Activated effector memory CD4-positive, alpha-beta T cell treated with Interleukin-2 at 50 U/mL for 16 hours (primary cell): ENCODE data around the gene PTGIS.

ENCODE experiments used
- DNase-seq: peaks from one replicate; pipeline ENCODE4 v3.0.0-alpha.2; 2020

Gene PTGIS

DNA sequence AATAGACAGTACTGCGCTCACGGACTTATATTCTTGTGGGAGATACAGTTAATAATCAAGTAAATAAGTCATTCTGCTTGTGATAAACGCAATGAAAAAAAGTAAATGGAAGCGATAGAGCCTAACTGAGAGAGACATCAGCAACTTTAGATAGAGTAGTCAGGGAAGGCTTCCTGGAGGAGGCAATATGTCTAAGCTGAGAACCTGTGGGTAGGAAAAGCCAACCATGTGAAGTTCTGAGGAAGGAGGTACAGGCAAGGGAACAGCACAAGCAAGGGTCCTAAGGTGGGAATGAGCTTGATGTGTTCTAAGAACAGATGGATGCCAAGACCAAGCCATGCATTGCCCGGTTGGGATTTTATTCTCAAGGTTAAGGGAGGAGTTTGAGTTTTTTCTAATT lies 78.2 kb downstream of the PTGIS start:
- DNase-seq: no peak

DNA sequence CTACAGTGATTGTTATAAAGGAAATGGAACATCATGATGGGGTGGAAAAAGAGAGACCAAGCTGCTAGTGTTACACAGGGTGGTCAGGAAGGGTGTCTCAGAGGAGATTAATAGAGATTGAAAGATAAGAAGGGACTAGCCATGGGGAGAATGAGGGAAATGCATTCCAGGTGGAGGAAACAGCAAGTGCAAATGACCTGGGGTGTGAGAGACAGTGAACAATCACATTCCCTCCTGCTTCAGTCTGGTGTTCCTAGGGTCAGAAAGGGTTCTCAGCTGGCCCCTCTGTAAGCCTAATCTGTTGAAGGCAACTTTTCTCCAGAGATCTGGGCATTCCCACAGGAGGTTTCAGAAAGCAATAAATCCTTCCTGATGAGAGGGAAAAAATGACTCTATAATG lies 81.9 kb downstream of the PTGIS start:
- no peak for DNase-seq

DNA sequence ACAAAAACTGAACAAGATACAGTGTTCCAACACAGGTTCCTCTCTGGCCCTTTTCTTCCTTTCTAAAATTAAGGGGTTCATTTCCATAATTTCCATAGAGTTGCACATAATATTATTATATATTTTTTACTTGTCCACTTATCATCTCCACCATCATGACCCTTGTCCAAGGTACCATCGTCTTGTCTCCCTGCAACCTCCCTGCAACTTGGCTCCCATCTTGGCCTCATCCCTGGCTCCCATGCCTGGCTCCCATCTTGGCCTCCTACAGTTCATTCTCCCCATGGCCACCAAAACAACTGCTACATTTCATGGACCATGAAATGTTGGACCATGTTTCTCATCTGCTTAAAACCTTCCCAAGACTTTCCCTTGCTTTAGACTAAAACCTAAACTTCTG lies 82.4 kb downstream of the PTGIS start:
- no peak for DNase-seq

DNA sequence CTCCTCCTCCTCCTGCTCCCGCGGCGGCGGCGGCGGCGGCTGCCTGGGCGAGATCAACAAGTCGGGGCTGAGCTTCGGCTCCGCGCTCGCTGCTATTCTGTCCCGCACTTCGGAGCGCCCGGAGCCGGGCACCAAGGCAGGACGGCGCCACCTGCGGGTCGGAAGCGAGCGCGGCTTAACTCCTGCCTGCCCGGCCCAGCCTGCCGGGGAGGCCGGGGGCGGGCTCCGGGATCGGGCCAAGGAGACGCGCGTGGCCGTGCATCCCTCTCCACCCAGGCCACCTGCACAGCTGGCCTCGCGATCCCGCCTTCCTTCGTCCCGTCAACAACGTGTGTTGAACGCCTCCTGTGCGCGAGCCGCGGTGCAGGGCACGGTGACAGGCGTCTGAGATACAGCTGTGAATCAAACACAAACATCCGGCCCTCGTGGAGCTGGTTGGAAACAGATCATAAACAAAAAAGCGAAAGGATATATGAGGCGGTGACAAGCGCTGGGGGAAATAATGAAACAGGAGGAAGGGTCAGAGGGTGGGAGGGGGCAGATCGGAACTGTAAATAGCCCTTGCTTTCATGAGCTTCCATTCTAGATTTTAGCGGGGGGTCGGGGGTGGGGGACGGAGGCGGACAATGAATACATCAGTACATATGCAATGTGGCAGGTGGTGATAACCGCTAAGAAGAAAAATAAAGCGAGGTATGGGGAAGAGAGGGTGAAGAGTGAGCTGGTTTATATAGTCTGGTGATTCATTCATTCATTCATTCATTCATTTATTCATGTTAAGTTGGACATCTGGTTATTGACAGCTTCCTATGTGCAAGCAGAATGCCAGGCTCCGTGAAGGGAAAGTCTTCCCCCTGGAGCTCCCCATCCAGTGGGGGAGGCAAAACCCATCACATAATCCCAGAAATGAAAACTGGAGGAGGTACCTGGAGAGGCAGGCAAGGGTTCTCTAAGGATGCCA lies 83.5 kb downstream of the PTGIS start:
- DNase-seq: peak; percentile 42

DNA sequence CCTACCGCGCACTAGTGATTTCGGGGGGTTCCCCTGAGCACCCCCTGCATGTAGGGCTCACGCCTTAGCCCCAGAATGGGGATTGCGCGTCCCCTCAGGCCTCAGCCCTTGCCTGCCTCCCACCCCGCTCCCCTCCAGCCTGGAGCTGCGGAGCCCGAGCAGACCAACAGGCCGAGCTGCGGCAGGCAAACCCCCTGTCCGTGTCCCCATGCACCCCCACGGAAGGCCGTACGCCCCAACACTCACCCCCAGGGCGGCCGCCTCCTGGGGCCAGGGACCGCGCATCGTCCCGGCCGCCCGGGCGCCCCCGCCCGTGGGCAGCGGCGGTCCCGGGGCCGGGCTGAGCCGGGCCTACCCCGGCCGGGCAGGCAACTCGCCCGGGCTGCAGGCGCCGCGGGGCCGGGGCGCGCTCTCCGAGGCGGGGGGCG lies 84.2 kb downstream of the PTGIS start:
- no peak for DNase-seq

DNA sequence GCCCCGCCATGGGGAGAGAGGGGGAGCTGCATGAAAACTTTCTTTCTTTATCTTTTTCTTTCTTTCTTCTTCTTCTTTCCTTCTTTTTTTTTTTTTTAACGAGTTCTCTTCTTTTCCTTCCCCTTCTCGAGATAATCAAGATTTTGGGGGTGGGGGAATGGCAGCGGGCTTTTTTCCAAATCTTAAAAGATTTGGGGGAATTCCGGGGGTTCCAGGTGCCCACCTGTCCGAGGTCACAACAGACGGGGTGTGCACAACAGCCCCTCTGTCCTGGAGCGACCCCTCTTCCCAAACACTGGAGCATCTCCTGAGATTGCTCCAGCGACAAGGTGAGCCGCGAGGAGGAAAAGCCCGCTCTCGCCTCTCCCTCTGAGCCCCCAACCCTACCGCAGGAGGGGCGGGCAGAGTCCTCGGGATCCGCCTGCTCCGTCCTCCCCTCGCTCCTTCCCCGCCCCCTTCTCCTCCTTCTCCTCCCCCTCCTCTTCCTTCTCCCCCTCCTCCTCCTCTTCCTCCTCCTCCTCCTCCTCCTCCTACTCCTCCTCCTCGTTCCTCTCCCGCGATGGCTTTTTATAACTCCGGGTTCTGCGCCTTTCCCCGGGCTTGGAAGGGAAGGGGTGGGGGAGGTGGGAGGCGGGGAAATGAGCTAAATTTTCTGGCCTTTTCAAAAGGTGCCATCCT lies 84.8 kb downstream of the PTGIS start:
- no peak for DNase-seq

DNA sequence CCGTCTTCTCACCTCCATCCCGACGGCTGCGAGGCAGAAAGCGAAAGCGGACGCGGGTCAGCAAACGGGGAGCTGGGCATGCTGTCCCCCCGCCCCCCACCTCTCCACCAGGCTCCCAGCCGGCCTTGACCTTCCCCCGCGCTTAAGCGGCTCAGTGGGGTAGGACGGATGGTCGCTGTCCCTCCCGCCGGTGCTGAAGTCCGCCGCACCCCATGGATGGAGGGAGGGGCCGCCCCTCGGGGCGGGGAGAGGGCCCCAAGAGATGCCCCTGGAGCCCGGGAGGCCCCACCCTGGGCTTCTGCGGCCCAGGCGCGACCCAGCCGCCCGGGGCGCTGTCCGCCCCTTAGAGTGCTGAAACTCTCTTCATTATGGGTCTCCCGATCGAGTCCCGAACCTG lies 85.3 kb downstream of the PTGIS start, which contains the start of gene KCNB1:
TSS of gene KCNB1 (minus strand) at position 48 of the 397 bp plus-strand sequence. CDS start 188 bp downstream, outside the sequence.
- DNase-seq: peak; percentile 14

DNA sequence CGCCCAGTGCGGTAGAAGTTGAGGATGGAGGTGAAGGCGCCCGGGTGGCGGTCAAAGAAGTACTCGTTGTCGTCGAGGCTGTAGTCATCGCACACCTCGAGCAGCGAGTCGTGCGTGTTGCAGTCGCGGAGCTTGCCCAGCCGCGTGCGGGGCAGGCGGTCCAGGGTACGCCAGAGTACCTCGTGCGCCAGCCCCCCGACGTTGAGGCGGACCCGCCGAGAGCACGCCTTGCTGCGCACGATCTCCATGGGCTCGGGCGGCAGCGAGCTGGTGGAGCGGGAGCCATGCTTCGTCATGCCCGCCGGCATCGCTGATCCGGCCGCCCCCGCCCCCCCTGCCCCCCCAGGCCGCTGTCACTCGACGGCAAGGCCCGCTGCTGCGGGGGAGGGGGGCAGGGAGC lies 85.8 kb downstream of the PTGIS start:
- no peak for DNase-seq

DNA sequence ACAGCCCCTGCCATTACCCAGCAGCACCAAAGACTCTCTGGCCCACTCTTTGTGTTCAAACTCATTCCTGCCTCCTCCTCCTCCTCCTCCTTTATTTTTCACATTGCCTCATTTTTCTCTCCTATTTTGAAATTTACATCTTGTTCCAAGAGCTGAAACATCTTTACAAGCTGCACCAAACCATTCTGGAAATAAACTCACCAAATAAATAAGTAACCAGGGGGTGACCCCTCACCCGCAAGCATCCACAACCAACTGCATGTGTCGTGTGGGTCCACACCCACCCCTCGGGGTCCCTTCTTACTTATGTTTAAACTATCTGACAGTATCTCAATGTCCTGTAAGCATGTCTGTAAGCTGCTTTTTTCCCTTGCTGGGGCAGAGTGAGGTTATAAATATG lies 86.8 kb downstream of the PTGIS start:
- DNase-seq: no peak

DNA sequence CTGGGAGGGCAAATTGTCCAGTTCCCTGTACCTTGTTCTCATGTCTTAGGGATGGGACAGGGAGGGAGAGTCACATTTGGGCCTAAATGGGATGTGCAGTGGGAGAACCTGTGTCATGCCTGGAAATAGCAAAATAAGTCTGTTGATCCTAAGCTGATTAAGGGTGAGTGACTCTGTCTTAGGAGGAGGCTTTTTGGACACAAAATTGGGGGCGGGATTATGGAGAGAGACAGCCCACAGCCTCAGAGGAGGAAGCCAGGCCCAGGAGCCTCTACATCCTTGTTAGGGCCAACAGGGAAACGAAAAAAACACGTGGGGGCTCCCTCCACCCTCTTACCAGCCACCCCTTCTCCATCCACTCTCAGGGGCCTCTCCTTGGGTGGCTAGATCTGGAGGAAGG lies 87.7 kb downstream of the PTGIS start:
- no peak for DNase-seq

DNA sequence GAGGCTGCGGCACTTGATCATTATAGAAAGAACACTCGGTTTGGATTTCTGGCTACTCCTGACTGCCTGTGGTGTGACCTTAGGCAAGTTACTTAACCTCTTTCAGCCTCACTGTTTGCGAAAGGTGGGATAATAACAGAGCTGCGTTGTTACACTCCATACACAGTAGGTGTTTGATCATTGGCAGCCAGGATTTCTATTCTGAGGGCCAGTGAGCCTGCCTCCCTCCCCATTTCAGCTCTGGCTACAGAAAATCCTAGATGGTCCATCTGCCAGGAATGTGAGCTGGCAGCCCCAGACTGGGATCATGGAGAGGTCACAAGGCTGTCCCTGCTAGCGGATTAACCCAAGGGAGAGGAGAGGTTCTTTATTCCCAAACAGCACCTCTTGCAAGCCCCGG lies 88.2 kb downstream of the PTGIS start:
- DNase-seq: no peak

DNA sequence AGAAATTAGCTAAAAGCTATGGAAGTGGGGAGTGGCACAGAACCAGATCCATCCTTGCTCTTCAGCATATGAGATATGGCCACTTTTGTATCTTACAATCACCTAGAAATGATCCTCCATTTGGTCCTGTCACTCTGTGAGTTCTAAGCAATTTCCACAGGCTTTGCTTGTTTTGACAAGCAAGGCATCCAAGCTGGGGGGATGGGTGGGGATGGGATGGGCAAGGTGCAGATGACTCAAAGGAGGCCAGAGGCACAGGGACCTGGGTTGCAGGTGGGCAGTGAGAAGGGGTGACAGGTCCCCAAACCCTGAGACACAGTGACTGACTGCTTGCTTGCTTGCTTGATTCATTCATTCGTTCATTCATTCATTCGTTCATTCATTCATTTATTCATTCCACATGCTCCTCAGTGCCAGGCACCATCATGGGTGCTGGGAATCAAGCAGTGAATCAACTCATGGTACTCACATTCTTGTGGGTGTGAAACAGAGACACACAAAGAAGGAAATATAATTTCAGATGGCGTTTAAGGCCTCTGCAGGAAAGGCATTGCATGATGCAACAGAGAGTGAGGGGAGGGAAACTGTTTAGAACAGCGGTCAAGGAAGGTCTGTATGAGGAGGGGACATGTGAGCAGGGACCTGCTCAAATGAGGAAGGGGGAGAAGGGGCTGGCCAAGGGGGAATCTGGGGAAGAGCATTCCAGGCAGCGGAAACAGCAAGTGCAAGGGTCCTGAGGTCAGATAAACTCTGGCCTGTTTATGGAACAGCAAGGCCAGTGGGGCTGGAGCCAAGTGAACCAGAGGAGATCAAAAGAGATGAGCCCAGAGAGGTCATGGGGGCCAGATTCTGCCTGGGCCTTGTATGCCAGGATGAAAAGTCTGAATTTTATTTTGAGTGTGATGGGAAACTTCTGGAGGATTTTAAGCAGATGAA lies 88.9 kb downstream of the PTGIS start:
- DNase-seq: no peak

DNA sequence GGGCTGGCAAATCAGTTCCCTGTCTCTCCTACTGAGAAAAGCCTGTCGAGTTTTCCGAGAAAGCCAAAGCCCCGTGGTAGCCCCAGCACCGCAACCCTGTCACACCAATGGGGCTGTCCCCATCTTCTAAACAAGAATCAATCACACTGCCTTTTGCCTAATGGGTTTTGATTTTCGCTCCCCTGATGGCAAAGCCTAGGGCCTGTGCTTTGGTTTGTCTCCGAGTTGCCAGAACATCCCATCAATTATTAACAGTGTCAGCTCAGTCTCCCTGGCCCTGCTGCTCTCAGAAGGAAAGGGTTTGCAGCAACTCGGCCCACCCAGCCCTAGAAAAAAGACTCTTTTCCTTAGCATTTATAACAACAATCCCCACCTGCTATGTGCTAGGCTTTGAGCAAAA lies 89.7 kb downstream of the PTGIS start:
- no peak for DNase-seq

DNA sequence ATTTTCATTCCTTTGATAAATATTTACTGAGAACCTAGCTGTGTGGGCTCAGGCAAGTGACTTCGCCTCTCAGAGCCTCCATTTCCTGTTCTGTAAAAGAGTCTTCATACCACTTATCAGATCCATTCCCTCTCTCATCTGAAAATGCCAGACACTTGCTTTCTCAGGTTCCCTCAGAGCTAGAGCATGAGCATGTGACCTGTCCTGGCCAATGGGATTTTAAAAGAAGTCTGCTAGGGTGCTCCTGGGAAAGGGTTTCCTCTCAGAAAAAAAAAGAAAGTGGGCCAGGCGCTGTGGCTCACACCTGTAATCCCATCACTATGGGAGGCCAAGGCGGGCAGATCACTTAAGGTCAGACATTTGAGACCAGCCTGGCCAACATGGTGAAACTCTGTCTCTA lies 90.7 kb downstream of the PTGIS start:
- no peak for DNase-seq

DNA sequence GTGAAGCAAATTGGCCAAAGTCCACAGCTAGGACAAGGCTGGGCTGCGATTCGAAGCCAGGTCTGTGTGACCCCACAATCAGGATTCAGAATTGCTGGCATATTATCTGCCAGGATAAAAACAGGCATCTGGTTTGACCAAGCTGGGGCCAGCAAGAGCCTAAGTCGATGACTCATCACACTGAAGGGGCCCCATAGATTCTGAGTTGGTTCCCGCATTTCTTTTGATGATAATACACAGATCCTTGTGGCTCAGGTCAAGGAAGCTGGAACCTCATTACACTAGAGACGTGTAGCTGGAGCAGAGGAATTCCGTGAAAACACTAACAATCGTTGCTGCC lies 92.0 kb downstream of the PTGIS start:
- DNase-seq: no peak

DNA sequence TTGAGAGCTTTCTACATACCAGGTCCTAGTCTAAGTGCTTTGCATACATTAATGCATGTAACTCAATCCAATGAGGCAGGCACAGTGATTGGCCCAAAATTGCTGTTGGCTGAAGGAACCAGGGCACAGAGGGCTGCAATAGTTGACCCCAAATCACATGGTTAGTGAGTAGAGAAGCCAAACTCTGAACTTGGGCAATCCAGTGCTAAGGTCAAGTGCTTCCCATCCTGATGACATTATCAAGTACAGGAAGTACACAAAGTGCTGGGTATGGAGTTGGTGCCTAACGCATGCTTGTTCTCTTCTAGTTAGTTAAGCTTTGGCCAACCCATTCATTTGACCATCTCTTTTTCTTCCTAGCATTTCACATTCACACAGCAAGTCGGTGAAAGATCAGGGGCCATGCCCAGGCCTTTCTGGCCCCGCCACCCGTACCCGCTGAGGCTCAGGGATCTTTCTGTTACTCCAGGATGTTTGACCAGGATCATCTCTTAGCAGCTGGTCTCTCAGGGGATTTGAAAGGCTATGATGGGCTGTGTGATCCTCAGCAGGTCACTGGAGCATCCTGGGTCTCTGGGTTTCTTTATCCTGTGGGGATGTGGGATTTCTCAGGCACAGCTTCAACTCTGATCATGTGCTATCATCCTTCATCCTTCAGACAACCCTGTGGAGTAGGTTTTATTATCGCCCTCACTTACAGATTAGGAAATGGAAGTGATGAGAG lies 92.5 kb downstream of the PTGIS start:
- DNase-seq: no peak

DNA sequence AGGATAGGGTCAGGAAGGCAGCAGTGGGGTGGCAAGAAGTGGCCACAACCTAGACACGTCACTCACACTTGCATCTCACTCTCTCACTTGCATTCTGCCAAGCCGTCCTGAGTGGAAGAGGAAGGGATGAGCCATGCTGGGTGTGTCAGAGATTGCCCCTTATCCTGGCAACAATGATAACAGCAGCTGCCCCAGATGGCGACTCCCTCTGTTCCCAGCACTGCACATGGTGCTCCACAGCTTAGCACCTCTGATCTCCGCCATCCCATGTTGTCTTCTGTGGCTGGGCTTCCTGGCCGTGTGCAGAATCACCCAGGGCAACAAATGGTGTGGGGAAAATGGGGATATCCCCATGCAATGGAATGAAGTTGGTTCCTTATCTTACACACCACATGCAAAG lies 96.5 kb downstream of the PTGIS start:
- no peak for DNase-seq

DNA sequence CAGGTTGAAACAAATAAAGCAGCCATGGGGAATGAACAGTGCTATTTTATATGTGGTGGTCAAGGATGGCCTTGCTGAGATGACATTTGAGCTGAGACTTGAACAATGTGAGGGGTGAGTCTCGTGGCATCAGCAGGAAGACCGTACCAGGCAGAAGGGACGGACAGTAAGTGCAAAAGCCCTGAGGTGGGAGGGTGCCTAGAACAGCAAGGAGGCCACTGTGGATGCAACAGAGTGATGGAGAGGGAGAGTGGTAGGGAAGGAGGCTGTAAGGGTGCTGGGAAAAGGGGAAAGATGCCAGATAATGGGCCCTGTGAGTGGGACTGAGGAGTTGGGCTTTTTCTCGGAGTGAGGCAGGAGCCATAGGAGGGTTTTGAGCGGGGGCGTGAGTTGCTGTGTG lies 97.0 kb downstream of the PTGIS start:
- no peak for DNase-seq

DNA sequence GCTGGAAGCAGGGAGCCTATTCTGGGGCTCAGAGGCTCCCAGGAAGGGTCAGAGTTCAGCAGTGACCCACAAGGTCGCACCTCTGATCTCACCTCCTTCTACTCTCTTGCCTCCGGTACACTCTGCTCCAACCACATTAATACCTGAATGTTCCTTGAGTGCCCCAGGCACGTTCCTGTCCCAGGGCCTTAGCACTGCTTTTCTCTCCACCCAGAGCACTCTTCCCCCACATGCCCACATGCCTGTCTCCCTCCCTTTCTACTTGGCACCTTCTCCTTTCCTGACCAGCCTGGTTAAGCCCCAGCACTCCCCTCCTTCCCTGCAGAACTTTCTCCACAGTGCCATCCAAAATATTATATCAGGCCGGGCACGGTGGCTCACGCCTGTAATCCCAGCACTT lies 98.9 kb downstream of the PTGIS start:
- no peak for DNase-seq

DNA sequence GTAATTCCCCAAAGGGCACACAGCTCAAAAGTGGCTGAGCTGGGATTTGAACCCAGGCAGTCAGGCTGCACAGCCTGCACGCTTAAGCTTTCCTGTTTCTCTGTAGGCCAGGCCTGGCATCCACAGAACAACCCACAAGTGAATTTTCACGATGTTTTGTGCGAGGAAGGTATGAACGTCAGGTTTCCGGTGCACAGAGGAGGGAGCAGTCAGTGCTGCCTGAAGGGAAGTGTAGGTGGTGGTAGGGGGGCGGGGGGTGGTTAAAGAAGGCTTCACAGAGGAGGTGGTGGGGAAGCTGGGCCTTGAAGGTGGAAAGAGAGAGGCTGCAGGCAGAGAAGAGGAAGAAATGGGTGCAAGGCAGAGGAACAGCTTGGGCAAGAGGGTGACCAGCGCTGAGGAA lies 99.5 kb downstream of the PTGIS start:
- no peak for DNase-seq

DNA sequence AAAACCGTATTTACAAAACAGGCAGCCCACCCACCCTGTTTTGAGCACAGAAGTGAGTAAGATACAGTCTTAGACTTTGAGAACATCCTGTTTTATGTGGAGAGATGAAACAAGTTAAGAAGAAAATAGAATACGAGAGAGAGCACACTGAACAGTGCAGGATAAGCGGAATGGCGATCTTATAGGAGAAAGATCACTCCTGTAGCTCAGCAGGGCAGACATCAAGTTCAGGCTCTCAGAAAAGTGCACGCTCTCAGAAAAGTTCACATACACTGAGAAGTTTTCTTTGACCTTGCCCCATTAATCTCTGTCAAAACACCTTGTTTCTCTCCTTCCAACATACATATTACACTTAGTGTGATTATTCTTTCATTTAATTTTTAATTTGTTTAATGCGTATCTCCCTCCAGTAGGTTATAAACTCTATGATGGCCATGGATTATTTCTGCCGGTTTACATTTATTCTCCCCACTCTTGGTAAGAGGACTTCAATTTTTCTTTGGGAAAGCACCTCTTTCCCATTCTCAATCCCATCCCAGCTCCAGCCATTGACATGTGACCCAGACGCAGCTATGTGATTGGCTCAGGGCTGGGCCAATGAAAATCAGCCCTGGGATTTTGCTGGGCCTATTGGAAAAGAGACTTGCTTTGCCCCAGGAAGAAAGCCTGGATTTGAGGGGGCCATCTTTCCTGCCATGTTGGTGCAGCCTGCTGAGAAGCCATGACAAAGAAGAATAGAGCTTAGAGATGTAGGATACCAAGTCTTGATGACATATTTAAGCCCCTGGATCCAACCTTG lies 101.6 kb downstream of the PTGIS start:
- DNase-seq: no peak

DNA sequence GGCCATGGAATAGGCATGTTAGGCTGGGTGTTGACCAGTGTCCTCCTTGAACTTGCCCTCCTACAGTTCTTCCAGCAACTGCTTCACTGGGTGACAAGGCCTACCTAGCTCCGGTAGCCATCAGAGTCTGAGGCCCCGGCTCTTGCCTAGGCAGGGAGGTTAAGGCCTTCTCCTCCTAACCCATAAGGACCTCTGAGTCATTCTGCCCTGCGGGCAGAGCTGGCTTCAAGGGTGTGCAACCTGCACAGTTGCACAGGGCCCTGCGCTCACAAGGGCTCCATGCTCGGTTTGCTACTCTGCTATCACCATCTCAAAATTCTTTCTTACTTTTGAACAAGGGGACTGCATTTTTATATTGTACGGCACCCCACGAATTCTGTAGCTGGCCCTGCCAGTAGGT lies 103.4 kb downstream of the PTGIS start:
- DNase-seq: no peak
